GM12891 (cell line): ENCODE results near the gene NDUFS4.

Experiments used
- POLR2A ChIP-seq: IDR thresholded peaks from 2 replicates; pipeline ENCODE4 v1.6.1; 2011; ENCODE audit warnings: low read depth, low read length, control low read depth
- POLR2AphosphoS5 ChIP-seq: IDR thresholded peaks from 2 replicates; pipeline ENCODE4 v1.6.1; 2011; ENCODE audit warnings: low read depth, low read length, control low read depth
- SPI1 ChIP-seq: IDR thresholded peaks from 2 replicates; pipeline ENCODE4 v1.6.1; 2011; ENCODE audit warnings: low read depth, low read length, control low read depth
- TAF1 ChIP-seq: IDR thresholded peaks from 2 replicates; pipeline ENCODE4 v1.6.1; 2011; ENCODE audit warnings: low read depth, low read length, control low read depth

GRCh38 chr5:53677632-53678031 is 117.2 kb downstream of the NDUFS4 start:
- TF ChIP-seq POLR2AphosphoS5 (no peak), POLR2A (no peak), TAF1 (no peak), SPI1 (no peak)
